NCI-H524 treated with DMSO at 0.1 percent for 48 hours (cell line): ENCODE measurements around the gene ARL4D.
A peak's percentile ranks its signal among the peaks of the same experiment; 100 is the strongest.
"Not testable (repeated sequence)": the region's sequence is repeated elsewhere in the genome, so short reads cannot be mapped to it uniquely, and the experiment has no call there.

Source experiments
- DNase-seq: peaks from one replicate; lab custom pipeline; 2025; lab: John Stamatoyannopoulos, UW

Gene ARL4D, protein sequence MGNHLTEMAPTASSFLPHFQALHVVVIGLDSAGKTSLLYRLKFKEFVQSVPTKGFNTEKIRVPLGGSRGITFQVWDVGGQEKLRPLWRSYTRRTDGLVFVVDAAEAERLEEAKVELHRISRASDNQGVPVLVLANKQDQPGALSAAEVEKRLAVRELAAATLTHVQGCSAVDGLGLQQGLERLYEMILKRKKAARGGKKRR

DNA sequence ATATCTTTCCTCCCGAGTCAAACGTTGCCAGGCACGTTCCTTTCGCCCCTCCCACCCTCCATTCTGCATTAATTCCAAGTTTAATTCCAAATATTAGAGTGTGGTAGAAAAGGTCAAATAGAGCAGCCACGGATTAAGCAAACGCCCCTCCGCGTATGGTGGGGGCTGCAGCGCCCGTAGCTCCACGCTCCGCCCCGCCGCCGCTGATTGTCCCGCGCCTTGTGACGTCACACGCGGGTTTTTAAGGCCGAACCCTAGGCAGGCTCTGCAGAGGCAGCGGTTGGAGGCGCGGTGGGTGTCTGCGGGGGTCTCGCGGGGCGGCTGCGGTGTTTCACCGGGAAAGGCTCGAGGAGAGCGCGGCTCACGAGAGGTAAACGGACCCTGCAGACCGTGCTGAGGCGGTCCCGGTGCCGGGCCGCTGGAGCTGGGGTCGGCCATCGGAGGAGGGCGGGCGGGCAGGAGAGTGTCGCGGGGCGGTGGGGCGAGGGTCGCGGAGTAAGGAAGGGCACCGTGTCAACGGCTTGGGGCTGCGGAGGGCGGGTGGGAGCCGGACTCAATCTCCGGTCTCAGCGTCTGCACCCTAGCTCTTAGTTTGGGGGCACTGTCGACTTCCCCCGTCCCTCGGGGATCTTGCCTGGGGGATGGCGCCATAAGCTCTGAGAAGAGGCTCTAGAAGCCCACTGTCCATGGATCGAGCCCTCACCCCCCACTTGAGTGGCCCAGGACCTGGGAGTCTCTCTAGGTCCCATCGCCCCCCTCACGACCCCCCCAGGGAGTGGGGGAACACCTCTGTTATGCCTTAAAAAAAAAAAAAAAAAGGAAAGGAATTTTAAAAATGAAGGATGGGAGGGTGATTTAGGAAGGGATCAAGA, at the start of gene ARL4D:
ARL4D (plus strand) TSS at position 270 of the 872 bp plus-strand sequence. CDS start 740 bp downstream, outside the sequence.
- DNase-seq: peak; percentile 22

DNA sequence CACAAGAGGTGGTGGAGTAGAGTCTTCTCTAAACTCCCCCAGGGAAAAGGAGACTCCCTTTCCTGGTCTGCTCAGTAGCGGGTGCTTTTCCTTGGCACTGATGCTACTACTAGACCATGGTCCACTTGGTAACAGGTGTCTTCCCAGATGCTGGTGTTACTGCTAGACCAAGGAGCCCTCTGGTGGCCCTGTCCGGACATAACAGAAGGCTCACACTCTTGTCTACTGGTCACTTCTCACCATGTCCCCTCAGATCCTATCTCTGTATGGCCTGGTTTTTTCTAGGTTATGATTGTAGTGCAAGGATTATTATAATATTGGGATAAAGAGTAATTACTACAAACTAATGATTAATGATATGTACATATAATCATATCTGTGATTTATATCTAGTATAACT, 49.7 kb upstream of the ARL4D start:
- DNase-seq: no peak

DNA sequence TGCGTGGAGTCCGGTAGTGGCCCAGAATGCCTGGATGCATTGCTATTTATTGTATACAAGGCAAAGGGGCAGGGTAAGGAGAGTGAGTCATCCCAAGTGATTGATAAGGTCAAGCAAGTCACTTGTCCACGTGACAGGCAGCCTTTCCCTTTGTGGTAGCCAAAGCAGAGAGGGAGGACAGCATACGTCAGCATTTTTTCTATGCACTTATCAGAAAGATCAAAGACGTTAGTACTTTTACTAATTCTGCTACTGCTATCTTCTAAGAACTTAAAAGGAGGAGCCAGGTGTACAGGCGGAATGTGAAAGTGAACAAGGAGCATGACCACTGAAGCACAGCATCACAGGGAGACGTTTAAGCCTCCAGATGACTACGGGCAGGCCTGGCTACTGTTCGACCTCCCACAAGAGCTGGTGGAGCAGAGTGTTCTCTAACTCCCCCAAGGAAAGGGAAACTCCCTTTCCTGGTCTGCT, 47.9 kb upstream of the ARL4D start:
- no peak for DNase-seq

DNA sequence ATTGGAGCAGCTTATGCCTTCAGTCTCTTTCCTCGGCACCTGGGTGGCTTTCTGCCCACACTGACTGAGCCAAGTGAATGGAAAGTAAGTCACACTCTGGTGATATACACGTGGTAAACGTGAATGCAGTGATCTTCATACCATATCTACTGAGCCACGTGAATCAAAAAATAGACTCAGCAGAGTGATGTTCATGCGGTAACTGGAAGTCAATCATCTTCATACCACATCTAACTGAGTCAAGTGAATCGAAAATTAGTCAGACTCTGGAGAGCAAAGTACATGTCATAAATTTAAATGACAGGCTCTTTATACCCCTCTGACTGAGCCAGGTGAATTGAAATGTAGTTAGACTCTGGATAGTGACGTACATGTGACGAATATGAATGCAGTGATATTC, 47.1 kb upstream of the ARL4D start:
- no peak for DNase-seq

DNA sequence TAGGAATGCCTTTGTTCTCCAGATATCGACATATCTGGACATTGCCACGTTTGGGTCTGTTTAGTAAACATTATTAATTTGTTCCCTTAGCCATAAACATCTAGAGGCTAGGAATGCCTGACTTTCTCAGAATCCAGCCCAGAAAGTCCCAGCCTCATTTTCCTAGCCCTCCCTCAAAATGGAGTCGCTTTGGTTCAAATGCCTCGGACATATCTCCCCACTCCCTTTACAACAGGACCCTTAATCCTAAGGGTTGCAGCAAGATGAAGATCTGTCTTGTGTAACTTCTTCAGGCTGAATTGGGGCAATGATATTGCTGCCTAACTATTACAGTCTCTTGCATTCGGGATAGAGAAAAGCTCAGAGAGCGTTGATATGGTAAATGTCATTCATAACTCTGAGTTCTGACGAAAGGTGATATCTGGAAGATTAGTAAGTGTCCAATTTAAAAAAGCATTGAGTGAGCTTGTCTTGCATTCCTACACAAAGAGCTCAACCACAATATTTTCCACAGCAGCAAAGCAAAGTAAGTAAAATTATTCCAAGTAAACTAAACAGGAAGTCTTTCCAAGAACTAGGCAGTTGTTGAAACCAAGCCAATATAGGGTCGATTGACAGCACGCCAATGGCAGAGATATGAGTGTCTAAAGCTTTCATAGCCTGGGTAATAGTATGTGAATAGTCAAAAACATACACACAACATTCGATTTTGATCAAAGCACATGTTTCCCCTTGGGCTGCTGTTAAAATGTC, 46.0 kb upstream of the ARL4D start:
- no peak for DNase-seq

DNA sequence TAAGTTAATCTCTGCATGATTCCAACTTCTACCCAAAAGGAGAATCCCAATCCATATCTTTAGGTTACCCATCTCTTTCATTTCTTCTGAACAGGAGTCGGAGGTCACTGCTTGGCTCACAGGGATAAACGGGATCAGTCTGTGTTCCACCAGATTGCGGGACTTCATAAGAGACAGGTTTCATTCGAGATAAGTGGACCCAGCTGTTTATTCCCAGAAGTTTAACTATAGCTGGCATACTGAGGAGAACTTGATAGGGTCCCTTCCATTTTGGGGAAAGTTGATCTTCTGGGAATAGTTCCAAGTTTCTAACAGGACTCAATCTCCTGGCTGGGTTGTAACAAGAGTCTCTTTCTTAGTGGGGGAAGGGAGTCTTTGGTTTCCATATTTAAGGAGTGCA, 45.4 kb upstream of the ARL4D start:
- peak; percentile 98 for DNase-seq

DNA sequence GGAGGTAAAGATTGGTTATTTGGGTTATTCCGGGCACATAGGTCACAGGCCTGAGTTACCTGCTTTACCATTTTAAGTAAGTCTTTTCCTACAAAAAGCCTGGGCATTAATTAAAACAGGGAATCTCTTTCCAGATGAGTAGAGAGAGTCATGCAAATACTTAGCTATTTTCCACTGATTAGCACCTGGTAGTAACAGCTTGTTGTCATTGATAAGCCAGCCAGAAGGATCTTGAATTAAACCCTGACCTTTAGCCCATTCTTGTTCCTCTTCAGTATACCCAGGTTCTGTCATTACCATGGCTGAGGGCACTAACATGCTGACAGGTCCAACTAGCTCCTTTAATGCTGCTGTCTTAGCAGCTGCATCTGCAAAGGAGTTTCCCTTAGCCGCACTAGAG, 44.4 kb upstream of the ARL4D start:
- peak; percentile 79 for DNase-seq

DNA sequence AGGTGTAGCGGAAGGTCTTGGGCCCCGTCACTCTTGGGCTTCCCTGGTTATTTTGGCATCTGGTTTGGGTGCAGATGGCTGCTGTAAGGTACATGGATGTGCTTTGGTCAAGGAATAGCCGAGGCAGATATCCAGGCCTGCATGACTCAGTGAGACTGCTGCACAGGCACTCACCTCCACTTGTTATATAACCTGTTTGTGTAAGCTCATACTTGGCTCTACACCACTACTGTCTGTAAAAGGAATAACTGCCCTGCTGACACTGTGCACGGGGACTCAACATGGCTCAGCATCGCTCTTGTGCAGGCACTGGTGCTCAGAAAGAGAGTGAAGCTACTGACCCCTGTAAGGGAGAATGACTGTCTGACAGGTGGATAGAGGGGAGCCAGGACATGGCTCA, 42.3 kb upstream of the ARL4D start:
- no peak for DNase-seq

DNA sequence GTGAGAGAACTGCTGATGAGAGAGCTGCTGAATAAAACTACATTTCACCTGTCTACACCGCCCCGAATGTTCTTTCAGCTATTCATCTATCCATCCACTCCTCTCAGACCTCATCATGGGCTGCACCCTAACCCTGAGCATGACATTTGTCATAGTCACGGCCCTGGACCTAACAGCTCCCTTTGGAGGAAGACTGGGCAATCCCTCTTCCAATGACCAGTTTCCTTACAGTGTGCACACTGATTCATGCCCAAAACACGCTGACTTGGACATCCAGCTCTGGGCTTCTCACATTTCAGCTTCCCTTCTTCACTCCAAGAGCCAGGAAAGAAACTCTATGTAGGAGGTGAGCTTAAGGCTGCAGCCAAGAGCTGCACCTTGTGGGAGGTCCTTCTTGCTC, 41.8 kb upstream of the ARL4D start:
- DNase-seq: no peak

DNA sequence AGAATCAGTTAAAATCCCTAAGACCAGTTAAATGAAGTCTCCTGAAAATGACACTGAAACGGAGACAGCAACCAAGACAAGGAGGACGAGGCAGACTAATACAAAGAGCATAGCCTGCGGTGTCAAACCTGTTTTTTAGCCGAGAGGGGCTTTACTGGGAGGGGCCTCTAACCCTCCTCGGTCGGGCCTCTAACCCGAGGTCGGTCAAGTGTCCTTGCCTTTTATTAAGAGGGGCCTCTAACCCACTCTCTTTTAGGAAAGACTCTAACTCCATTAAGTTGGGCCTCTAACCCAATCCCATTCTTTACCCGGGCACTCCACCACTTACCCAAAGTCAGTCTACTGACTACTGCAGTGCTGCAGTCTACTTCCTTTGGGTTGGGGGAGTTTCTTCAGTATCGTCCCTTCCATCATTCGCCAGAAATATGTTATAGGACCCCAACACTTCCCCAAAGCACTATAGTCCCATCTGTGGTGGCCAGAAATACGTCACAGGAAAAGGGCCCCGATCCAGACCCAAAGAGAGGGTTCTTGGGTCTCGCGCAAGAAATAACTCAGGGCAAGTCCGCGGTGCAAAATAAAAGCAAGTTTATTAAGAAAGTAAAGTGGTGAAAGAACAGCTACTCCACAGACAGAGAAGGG, 39.2 kb upstream of the ARL4D start:
- DNase-seq: no peak

DNA sequence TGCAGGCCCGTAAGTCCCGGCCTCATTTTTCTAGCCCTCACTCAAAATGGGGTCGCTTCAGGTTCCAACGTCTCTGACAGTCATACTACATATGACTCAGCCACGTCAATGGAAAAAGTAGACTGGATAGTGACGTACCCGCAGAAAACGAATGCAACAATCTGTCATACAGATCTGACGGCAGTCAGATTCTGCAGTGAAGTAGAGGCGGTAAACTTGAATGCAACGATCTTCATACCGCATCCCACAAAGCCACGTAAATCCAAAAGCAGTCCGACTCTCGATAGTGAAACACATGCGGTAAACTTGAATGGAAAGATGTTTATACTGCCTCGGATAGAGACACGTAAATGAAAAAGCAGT, 38.4 kb upstream of the ARL4D start:
- peak; percentile 33 for DNase-seq

DNA sequence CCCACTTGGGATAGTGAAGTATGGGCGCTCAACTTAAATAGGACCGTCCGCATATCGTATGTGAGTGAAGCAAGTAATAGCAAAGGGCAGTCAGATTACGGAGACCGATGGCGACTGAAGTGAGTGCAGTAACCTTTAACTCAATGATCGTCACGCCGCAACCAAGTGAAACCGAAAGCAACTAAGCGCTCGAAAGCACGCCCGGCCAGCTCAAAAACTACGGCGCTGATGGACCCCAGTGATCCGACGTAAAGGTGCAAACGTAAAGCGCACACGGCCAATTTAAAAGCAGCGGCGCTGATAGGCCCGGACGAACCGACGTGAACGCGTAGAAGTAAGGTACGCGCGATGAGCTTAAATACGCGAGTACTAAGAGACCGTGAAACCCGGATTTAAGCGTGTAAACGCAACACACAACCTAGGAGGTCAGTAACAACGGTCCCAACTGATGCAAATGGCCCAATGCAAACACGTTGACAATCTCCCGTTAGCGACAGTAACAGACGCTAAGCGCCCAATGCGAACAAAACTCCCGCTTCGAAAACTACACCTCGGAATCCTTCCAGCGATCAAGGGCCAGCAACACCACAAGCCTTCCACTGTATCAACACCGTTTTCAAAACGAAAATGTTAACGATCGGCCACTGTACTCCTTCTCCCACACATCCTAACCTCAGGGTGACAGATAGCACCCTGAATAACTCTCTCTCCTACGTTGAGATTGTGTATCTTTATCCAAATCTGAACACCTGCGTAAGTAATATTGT, 37.9 kb upstream of the ARL4D start:
- DNase-seq: peak; percentile 94

DNA sequence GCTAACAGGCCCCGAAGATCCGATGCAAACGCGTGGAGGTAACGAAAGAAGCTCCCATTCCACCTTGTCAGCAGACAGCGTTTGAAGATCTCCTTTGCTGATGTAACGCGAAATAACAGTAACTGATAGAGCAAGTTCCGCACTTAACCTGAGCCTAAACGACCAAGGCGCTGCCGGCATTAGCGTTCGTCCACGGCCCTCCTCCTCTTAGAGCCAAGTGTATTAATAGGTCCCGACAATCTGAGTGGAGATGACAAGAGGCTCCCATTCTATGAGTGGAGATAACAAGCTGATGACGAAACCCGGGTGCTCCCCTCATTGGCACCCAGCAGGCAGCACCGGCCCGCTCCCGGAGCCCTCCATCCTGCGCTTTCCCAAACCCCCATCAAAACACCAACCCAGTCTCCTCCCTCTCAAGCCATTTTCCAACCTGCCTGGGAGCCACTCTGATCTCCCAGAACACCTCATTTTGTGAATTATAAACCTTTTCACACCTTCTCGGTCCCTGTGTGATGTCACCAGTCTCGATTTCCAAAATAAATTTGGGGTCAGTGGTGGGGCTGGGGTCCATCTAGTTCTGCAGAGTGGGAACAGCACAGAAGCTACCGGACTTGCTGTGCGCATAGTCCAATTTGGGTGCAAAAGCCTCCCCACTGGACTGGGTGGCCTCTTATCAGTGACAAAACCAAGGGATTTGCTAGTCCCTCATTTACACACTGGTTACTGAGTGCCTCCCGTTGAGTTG, 35.4 kb upstream of the ARL4D start:
- DNase-seq: no peak

DNA sequence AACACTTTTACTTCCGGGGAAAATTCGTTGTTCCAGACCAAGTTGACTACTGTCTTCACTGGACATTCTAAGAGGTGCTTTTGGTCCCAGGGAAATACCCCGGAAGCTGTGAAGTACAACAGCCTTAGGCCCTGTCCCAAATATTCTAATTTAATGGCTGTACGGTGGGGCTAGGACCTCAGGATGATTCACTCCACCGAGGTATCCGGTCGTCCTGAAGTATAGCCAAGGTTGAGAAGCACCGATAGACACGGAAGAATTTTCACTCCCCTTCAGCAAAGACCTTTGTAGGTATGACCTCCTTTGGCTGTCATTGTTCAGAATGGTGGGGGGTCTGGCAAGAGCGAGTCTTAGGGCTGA, 34.9 kb upstream of the ARL4D start:
- DNase-seq: no peak

DNA sequence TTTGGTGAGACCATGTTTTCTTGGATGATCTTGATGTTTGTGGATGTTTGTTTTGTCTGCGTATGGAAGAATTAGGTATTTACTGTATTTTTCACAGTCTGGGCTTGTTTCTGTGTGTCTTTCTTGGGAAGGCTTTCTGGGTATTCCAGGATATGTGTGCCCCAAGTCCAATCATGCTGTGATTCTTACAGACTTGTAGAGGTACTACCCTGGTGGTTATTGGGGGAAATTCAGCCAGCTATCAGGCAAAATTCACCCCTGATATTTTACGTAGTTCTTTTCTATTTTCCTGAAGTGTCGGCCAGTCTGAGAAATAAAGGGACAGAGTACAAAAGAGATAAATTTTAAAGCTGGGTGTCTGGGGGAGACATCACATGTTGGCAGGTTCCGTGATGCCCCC, 33.4 kb upstream of the ARL4D start:
- DNase-seq: no peak

DNA sequence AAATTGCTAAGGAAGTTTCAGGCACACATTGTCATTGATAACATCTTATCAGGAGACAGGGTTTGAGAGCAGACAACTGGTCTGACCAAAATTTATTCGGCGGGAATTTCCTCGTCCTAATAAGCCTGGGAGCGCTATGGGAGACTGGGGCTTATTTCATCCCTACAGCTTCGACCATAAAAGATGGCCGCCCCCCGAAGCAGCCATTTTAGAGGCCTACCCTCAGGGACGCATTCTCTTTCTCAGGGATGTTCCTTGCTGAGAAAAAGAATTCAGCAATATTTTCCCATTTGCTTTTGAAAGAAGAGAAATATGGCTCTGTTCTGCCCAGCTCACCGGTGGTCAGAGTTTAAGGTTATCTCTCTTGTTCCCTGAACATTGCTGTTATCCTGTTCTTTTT, 32.9 kb upstream of the ARL4D start:
- not testable (repeated sequence) for DNase-seq

DNA sequence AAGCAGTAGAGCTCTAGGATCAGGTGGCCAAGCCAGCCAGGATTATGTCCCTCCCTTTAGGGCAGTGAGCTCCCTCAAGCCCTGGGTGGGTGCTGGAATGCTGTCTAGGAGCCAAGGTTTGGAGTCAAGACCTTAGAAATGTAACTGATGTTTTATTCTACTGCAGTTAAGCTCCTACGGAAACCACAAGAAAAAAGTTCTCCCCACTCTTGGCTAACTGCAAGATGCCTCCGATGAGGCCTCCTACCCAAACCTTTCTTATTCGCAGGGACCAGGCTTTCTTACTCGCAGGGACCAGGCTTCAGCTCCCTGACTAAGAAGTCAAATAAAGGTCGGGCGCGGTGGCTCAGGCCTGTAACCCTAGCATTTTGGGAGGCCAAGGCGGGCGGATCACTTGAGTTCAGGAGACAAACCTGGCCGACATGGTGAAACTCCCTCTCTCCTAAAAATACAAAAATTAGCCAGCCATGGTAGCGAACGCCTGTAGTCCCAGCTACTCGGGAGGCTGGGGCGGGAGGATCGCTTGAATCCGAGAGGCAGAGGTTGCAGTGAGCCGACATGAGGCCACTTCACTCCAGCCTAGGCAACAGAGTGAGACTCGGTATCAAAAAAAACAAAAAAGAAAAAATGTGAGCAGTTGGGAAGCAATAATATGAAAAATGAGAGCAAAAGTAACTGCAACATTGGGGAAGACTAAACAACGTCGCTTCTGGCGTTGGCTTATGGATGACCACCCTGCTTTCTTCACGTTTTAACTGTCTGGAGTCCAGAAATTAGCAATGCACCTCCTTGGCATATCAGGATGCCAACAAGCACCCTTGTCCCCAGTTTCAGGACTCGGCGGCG, 31.7 kb upstream of the ARL4D start:
- DNase-seq: no peak

DNA sequence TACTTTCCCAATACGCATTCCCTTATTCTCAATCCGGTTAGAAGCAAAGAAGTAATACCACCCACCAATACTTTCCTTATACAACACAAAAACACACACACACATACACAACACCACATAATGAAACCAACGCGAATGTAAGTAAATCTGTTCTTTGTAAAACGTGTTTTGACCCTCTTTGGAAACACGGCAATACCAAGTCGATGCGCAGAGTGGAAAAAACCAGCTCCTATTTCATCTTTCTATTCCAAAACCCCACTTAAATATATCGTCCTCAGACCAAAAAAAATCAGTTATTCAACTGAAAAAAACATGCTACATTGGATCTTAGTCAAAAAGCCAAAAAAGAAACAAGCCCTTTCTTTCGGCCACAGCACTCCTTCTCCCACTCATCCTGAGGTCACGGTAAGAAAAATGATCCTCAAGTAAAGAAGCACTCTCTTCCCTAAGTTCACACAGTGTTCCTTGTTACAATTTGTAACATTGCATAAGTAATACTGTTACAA, 31.0 kb upstream of the ARL4D start:
- DNase-seq: peak; percentile 56

DNA sequence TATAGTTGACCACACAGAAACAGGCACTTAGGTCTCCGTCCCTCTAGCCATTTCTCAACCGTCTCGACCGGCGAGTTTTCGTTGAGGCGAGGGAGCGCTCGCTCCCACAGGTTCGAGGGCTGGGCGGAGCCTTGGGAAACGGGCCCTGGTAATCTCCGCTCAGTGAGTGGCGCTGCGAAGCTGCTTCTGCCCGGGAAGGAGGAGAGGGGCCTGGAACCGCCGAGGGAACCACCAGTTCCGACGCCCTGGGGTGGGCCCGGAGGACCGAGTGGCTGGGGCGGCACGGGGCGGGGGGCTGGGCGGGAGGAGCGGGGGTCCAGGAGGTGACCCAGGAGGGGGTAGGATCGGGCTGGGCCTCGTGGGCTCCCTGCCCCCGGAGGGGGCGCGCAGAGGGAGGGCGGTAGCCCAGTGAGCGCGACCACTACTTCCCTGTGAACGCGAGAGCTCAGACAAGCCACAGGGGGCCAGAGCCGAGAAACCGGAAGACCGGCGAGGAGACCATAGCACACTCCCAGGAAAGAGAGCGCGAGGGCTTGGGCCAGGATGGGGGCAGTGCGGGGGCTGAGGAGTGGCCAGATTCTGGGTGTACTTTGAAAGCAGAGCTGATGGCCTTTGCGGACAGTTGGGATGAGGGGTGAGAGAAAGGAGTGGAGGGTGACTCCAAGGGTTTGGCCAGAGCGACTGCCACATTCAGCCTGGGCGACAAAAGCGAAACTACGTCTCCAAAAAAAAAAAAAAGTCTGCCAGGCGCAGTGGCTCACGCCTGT, 29.9 kb upstream of the ARL4D start:
- DNase-seq: peak; percentile 54
